ENCODE results near the gene ZDHHC3.
"Not testable (repeated sequence)": the region's sequence is repeated elsewhere in the genome, so short reads cannot be mapped to it uniquely, and the experiment has no call there.

The ZDHHC3 gene

DNA sequence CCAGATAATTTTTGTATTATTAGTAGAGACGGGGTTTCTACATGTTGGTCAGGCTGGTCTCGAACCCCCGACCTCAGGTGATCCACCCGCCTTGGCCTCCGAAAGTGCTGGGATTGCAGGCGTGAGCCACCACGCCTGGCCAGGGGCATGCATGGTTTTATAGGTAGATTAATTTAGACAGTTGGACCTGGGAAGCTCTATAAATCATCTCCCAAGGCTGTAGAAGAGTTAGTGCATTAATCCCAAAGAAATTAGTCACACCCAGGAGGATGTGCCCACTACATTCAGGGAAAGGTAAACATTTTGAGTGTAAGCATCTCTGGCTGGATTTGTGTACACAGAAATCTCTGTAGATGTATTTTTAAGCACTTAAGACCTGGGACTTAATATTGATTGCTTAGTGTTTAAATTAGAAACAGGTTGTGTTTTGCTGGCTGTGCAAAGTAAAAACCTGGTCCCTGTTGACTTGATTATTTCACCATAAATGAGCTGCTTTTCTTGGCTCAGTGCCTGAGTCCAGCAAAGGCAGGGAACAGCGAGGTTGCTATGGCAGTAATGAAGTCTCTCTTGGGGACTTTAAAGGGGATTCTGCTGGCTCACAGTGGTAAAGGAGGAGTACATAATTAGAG is 19.3 kb upstream of the ZDHHC3 start:
- no peak for DNase-seq

DNA sequence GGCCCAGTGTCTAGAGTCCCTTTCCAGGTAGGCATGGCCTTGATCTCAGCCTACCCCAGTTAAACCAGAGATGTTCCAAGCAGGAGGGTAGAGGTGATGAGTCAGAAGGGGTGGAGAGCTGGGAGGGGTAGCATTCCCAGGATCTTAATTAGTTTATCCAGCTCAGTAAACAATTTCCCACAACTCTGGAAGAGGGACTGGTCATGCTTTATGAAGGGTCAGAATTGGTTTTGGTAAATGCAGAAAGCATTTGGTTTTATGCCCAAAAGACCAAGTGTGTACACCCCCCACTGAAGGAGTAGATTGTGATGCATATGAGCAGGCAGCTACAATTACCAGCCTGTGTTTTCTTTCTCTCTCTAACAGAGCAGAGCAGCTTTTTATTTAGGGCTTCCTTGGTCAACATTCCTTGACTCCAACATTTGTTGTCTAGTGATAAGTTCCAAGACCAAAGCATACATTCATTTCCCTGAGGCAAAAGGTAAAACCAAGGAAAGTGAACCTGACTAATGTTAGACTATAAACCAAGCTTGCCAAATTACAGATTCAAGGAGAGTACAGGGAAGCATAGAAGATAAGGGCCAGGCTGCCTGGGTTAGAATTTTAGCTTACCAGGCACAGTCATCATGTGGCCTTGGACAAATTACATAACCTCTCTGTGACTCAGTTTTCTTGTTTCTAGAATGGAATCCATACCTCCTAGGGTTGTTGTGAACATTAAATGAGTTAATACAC is 17.7 kb upstream of the ZDHHC3 start:
- DNase-seq, result no peak

DNA sequence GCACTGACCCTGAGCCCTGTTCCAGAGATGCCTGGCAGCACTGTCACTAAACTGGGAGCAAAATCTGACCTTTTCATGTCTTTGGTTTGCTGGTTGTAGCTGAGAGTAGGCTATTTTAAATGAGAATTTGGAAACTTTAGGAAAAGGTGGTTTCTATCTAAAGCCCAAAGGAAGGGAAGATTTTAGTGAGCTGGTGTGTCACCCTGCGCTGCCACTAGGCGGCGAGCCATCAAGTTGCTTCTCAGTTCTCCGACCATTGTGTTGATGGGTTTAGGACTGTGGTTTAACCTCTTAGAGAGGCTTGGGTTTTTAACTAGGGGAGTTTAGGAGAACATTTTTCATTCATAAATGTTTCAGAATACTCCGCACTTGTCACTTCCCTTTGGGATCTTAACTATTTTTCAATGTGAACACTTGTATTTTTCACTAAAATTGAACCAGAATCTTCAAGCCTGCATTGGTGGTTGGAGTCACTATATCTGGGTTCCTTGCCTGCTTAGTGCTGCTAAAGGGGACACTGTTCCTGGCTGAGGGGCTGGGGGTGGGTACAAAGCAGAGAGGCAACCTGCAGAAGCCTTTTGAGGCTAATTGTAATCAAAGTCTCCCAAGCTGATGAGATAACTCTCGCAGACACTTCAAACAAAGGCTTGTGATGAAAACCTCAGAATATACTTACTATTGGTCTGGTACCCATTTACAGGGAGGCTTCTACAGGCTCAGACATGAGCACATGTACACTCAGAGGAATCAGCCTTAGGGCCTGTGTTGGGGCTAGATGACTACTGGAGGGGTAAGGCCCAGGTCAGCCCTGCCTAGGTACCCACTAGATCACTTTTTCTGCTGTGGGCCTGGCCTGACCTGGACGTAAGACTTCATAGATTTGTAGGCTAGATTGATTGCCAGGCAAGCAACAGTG is 16.8 kb upstream of the ZDHHC3 start:
- DNase-seq, result peak; percentile 38 to 56

DNA sequence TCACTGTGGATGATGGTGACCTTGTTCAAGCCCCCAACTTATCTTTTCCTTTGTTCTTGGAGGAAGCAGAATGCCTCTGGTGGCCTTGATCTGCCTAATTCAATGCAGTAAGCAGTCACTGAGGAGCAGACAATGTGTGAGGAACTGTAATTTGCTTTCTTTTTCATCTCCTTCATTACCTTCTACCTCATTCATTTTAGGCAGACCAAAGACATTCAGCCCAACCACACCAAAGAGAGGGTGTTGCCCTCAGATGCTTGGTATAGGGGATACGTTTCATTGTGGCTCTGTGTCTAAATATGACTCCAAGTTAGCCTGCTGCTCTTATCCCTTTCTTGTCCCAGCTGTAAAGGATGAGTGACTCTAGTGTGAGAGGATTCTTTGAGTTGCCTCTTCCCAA is 15.4 kb upstream of the ZDHHC3 start:
- DNase-seq, result no peak

- peak in 1 of 2 experiments; percentile 12 for DNase-seq
Measured at GRCh38 chr3:44989636-44990373, 13.8 kb upstream of the ZDHHC3 start.

DNA sequence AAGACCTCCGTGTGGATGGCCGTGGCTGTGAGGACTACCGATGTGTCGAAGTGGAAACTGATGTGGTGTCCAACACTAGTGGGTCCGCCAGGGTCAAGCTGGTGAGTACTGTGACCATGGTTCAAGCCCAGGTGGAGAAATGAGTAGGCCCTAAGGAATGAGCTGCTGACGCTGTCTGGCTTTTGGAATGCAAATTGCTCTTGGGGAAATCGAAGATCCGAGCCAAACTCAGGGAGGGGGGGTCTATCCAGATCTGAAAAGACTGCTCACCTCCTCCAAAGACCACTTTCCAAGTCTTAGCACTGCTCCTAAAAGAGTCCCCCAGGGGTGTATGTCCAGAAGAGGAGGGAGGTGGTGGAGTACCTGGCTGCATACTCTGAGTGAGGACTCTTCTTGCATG is 13.2 kb upstream of the ZDHHC3 start:
- no peak for DNase-seq

- DNase-seq, result peak; percentile 39 to 63
Measured at GRCh38 chr3:44988073-44988472, 12.1 kb upstream of the ZDHHC3 start.

GRCh38 chr3:44987332-44987731 is 11.4 kb upstream of the ZDHHC3 start:
- no peak for DNase-seq

- DNase-seq, result not testable (repeated sequence)
Measured at GRCh38 chr3:44986330-44986729, 10.4 kb upstream of the ZDHHC3 start.

GRCh38 chr3:44984335-44984734 is 8.4 kb upstream of the ZDHHC3 start:
- DNase-seq, result peak in 1 of 2 experiments; percentile 16

GRCh38 chr3:44983484-44983941 is 7.5 kb upstream of the ZDHHC3 start:
- DNase-seq, result no peak

GRCh38 chr3:44982817-44983216 is 6.8 kb upstream of the ZDHHC3 start:
- no peak for DNase-seq

DNA sequence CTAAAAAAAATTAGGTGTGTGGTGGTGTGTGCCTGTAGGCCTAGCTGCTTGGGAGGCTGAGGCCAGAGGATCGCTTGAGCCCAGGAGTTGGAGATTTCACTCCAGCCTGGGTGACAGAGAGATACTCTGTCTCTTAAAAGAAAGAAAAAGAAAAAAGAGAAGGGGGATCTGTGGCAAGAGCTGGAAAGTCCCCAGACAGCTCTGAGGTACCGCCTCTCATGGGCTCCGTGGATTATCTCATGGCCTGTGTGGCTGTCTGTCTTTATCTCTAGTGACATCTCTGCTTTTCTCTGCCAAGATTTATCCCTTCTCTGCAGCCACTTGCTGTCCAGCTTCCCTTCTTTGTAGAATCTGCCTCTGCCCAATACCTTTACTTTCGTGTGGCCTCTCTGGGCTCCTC is 5.8 kb upstream of the ZDHHC3 start:
- no peak for DNase-seq

- no peak for DNase-seq
Measured at GRCh38 chr3:44981220-44981619, 5.2 kb upstream of the ZDHHC3 start.

DNA sequence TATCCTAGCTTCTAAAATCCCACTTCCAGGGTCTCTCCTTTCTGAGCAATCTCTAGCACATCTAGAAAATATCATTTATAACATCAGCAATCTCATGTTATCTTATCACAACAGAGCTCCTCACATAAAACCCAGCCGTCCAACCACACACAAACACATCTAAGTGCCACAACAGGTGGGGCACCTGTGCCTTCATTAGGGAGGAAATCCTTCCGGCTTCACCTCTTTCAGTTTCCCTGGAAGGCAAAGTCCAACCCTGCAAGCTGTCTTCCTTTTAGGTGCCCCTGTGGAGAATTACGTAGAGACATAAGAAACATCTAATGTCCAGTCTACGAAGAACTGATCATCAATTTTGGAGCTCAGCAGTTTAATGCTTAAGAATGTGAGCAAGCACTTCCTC is 1.6 kb downstream of the ZDHHC3 start:
- DNase-seq, result no peak

- DNase-seq, result no peak
Measured at GRCh38 chr3:44970926-44971490, 5.0 kb downstream of the ZDHHC3 start.

DNA sequence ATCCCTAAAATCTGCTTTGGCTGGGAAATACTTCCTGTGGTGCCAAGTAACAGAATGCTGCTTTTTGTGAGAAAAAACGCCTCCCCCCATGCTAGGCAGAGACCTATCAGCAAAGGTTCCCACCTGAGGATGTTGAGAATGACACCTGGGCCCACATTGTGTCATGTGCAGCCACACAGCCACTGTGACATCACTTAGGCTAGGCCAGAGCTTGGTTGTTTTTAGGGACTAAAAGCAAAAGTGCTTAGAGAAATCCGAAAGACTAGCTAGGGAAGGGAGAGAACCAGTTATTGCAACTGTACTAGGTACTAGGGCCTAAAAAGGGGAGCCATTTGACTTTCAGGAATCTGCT is 6.2 kb downstream of the ZDHHC3 start:
- no peak for DNase-seq

- peak; percentile 81 to 87 for DNase-seq
Measured at GRCh38 chr3:44969154-44969827, 6.7 kb downstream of the ZDHHC3 start.

- no peak for DNase-seq
Measured at GRCh38 chr3:44968447-44968858, 7.5 kb downstream of the ZDHHC3 start.

DNA sequence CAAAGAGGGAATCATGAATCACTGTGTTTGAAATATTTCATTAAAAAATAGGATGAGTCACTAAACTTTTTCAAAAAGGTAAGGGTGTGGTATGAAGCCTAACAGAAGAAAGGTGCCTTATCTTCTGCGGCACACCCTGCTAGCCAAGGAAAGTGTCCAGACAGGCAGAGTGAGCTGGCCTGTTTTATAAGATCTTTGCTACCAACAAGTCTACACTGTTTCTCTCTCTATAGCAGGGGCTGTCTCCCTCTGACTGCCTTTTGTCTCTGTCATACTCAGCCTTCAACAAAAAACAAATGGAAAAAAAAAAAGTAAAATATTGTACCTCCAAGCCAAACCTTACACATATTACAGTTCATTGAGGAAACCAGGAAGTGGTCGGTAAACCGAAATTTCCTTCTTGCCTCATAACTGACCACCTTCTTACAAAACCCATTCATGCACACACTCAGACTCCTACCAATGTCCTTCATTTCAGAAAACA is 9.1 kb downstream of the ZDHHC3 start:
- peak; percentile 45 to 61 for DNase-seq

DNA sequence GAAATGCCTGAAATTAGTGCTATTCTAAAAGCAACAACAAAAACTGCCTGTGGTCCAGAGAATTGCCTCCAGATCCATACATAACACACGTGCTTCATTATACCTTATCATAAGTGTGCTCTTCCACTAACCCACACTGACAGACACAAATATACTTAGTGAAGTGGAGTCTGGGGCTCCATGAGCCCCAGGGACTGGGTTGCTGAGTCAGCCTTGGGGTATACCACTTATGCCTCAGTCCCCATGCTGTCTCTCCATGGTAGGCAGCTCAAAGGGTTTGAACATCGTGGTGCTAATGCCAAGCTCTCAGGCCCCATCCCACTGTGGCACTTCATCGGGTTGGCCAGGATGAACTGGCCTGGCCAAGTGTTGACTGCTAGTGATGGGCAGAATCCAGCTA is 10.8 kb downstream of the ZDHHC3 start:
- DNase-seq, result no peak

Measured in Kasumi-1 (cell line).